ENCODE data around the gene PRMT7.

PRMT7 gene

GRCh38 chr16:68347605-68348004, 36.8 kb downstream of the PRMT7 start:
- no peak for DNase-seq (ENCODE audit: low spot score)

DNA sequence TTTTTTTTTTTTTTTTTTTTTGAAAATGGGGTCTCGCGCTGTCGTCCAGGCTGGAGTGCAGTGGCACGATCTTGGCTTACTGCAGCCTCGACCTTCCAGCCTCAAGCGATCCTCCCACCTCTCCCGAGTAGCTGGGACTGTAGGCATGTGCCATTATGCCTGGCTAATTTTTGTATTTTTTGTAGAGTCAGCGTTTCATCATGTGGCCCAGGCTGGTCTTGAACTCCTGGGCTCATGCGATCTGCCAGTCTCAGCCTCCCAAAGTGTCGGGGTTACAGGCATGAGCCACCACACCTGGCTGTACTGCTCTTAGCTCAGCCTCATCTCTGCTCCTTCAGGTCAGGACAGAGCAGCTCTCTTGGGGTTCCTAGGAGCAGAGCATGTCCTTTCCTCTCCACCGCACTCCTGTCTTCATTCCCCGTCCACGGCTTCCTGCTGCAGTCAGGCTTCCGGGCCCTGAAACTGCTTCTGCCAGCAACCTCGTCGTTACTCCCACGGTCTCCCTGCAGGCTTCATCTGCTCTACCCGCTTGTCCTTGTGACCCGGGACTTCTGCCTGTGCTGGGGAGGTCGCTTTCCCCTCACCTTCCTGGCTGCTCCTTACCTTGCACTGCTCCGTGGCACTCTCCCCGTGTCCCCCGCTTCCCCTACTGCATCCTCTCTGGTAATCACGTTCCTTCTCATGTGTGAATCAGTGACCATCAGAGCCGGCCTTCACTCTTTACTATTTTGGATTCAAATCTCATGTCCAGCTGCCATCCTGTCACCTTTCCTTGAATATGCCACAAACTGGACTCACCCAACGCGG, 38.0 kb downstream of the PRMT7 start:
- no peak for DNase-seq (ENCODE audit: low spot score)

DNA sequence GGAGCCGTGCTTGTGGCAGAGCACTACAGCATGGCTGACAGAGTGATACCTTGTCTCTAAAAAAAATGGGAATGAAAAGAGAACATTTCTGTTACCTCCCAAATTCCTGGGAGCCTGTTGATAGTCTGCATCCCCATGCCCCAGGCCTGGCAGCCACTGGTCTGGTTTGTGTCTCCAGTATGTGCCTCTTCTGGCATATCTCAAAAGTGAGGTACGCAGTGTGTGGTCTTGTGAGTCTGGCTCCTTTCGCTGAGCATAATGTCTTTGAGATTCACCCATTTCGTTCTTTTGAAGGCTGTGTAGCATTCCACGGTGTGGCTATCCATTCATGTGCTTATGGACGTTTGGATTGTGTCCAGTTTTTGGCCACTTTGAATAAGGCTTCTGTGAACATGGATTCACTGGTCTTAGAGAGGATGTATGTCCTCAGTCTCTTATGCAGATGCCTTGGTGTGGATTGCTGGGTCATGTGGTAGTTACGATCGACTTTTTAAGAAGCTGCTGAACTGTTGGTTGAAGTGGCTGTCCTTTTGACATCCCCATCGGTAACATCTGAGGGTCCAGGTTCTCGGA, 39.1 kb downstream of the PRMT7 start:
- DNase-seq (ENCODE audit: low spot score): peak; percentile 8

DNA sequence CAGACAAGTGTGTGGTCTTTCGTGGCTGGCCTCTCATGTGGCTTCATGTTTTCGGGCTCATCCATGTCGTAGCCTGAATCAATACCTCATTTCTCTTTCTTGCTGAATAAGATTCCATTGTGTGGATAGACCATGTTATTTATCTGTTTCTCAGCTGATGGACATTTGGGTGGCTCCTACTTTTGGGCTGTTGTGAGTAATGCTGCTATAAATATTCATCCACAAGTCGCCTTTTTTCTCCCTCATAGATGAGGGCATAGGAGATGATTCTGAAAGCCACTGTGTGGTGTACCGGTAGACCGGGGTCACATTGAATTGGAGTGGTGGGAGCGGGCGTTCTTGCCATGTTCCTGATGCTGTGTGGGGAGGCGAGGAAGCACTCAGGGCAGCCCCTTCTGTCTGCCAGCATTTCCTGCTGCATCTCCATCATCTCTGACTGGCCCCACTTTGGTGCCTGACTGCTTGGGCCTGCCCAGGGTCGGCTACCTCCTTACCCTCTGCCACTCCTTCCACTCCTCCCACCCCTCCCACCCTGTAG, 40.1 kb downstream of the PRMT7 start:
- DNase-seq (ENCODE audit: low spot score): no peak

DNA sequence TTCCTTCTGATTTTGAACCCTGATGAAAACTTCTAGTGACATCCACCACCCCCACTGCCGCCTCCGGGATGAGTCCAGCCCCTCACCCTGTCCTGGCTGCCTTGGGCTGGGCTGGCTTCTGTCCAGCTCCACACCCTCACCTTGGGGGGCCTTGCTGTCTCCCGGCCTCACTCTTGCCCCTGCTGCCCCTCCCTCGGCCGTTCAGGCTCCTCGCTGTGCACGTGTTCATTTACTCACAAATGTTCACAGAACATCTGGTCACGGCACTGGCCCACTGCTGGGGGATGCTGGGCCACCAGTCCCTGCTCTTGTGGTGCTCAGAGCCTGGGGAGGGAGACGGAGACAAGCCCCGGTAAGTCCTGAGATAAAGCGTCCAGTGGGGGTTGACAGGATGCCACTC, 40.6 kb downstream of the PRMT7 start:
- DNase-seq (ENCODE audit: low spot score): no peak

- no peak for DNase-seq (ENCODE audit: low spot score)
Measured at GRCh38 chr16:68351991-68352431, 41.2 kb downstream of the PRMT7 start.

GRCh38 chr16:68353366-68353765, 42.5 kb downstream of the PRMT7 start:
- DNase-seq (ENCODE audit: low spot score): no peak

GRCh38 chr16:68354816-68355215, 44.0 kb downstream of the PRMT7 start:
- DNase-seq (ENCODE audit: low spot score): no peak

DNA sequence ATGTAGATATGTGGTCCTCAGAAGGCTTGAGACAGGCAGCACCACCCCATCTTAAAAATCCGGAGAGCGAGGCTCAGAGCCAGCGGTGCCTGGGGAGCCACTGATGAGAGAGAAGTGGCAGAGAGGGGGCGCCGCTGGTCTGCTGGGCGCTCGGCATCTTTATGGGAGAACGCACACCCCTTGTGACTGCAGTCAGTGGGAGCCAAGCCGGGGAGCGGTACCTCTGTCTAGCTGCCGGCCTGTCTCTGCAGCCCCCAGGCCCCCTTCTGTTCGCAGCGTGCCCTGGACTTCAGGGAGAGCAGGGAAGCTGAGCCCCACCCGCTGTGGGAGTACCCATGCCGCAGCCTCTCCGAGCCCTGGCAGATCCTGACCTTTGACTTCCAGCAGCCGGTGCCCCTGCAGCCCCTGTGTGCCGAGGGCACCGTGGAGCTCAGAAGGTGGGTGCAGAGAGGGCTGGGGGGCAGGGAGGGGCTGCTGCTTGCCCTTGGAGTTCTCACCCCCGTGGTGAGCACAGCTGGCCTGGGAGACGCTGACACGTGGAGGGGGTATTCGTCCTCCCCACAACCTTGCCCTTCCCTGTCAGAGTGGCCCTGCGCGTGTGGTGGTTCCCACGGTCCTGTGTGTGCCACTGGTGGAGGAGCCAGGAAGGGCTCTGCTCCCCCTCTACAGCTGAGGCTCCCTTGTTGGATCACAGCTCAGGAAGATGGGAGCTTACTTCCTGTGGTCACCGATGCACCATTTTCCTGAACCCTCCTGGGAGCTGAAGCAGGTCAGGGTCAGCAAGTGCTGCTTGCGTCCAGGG, 44.8 kb downstream of the PRMT7 start:
- no peak for DNase-seq (ENCODE audit: low spot score)

DNA sequence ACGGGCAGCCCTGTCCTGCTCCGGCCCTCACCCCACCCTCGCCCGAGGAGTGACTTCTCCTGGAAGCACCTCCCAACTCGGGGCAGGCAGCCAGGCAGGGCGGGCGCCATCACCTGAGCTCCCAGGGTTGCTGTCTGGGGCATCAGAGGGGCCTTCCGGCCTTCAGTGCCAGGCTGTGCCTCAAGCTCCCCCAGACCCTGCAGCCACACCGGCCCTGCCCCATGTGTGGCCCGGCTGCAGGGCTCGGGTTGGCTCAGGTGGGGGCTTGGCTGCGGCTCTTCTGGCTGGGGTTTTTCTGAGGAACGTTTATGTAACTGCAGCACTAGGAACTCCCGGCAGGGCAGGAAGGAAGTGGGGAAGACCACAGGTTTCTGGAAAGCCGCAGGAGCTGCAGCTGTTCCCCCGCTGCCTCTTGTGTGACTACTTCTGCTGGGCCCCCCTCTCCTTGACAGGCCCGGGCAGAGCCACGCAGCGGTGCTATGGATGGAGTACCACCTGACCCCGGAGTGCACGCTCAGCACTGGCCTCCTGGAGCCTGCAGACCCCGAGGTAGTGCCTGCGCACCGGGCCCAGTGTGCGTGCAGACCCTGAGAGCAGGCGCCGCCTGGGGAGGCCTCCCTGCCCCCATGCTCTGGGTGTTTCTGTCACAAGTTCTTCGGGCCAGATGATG, 45.6 kb downstream of the PRMT7 start:
- DNase-seq (ENCODE audit: low spot score): no peak

- DNase-seq (ENCODE audit: low spot score): no peak
Measured at GRCh38 chr16:68356919-68357286, 46.1 kb downstream of the PRMT7 start.

DNA sequence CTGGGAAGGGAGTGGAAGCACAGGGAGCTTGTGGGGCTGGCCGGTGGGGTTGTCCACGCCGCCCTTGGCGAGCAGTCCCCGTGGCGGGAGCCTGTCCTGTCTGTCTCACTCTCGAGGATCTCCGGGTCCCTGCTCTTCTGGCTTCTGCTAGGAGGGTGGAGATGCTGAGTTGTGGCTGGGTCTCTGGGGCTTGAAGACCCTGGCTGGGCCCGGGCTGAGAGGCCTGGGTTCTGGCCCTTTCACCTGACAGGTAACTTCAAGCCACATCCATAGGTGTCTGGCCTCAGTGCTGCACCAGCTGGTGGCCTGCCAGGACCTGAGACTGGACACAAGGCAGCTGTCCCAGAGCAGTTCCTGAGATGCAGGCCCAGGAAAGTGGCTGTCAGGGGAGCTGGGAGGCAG, 46.7 kb downstream of the PRMT7 start:
- DNase-seq (ENCODE audit: low spot score): no peak

GRCh38 chr16:68357923-68358322, 47.1 kb downstream of the PRMT7 start:
- no peak for DNase-seq (ENCODE audit: low spot score)

DNA sequence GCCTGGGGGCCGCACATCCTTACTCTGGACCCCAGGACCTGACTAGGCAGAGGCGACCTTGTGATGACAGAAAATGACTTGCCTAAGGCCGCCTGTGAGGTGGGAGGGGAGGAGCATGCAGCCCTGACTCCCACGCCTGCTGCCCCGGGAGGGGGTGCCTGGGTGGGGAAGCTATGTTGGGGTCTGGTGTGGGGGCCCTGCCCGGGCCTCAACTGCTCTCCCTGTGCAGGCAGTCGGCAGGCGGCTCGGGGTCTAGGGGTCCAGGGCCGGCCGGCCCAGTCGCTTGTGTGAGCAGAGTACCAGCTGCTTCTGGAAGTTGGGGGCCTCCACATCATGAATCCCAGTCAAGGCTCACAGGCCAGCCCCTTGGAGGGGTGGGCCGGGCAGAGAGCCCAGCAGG, 48.1 kb downstream of the PRMT7 start:
- no peak for DNase-seq (ENCODE audit: low spot score)

DNA sequence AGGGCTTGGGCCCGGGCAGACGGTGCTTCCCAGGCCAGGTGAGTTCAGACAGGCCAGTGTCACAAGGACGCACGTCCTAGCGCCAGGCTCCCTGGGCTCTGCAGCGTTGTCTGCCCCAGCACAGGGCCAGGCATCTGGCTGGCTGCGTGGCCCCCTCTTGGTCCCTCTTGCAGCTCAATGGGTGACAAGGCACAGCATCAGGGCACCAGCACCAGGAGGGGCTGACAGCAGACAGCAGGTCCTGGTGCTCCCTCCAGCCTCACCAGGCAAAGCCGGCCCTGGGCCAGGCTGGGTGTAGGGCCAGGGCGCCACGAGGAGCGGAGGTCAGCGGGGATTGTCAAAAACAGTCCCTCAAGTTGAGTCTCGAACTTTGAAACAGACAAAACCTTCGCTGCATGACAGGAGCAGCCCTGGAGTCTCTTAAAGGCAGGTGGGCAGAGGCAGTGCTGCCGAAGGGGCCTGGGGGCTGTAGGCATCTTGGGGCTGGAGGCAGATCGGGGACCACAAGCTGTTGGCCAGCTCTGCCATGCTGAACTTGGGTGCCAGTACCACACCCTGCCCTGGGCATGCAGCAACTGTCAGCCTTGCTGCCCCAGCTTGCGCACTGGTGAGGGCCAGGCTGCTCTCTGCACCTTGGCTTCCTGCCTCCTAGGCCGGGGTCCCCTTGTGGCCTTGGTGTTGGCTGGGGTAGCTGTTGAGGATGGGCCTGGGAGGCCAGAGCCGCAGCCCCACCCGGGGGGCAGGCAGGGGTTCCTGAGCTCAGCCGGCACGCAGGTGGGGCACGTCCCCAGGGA, 48.8 kb downstream of the PRMT7 start:
- no peak for DNase-seq (ENCODE audit: low spot score)

- no peak for DNase-seq (ENCODE audit: low spot score)
Measured at GRCh38 chr16:68360547-68360946, 49.7 kb downstream of the PRMT7 start.

- no peak for DNase-seq (ENCODE audit: low spot score)
Measured at GRCh38 chr16:68360956-68361355, 50.1 kb downstream of the PRMT7 start.

GRCh38 chr16:68361485-68361884, 50.7 kb downstream of the PRMT7 start:
- DNase-seq (ENCODE audit: low spot score): no peak

DNA sequence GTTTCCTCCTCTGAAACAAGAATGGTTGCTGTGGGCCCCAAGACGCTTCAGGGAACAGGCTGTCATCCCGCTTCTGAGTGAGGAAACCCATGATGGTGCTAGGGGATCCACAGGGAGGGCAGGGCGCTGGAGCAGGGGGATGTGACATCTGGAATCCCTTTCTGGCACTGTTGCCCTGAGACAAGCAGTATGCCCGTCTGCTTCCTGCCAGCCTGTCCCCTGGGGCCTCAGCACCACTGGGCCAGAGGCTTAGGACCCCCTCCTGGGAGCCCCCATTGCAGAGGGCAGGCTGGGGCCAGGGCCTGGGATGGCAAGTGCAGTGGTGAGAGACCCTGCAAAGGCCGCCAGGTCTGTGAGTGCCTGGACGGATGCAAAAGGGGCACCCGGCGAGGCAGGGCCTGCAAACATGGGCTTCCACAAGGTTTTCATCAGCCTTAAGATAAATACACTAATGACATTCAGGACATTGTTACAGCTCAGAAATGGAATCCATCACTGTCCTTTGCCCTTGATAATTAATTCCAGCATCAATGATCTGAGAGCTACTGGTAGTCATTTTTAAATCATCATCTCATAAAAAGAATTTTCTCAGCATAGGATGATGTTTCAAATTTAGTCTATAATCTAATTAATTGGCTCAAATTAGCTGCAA, 51.6 kb downstream of the PRMT7 start:
- no peak for DNase-seq (ENCODE audit: low spot score)

- no peak for DNase-seq (ENCODE audit: low spot score)
Measured at GRCh38 chr16:68362947-68363657, 52.3 kb downstream of the PRMT7 start.

Measured in COLO829 (cell line).